Activated naive CD4-positive, alpha-beta T cell treated with Interleukin-2 at 50 U/mL for 16 hours (primary cell): Measurements from ENCODE around the gene FURIN.
"Not testable (repeated sequence)": the region's sequence is repeated elsewhere in the genome, so short reads cannot be mapped to it uniquely, and the experiment has no call there.

Experiments used
- DNase-seq: peaks from one replicate; pipeline ENCODE4 v3.0.0-alpha.2; 2020

The FURIN gene

DNA sequence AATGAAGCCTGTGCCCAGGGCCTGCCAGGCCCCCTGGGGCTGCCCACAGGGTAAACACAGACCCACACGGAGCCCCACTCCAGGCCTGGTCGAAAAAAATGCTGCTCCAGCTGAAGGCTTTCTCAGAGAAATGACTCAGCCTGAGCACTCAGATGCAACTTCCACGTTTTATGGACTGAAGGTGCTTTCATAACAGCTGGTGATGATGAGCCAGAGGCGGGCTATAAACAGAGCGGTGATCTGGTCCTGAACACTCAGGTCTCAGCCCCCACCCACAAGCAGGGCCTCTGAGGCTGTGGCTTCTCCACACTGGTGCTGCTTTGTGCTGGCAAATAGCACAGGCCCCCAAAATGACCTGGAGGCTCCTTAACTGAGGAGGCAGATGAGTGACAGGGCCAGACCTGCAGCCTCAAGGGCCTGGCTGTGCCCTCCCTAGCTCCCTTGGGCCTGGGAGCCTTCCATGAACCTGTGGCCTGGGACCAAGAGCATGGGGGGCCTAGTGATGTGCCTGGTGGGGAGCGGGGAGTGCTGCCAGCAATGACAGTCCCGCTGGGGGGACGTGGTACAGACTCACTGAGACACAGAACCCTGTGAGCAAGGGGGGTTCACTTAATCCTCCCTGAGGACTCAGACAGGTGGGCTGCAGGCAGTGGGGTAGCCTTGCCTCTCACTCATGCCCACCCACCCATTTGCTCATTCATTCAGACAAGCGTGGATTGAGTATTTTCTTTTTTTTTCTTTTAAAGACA lies 23.0 kb upstream of the FURIN start:
- peak; percentile 65 for DNase-seq

DNA sequence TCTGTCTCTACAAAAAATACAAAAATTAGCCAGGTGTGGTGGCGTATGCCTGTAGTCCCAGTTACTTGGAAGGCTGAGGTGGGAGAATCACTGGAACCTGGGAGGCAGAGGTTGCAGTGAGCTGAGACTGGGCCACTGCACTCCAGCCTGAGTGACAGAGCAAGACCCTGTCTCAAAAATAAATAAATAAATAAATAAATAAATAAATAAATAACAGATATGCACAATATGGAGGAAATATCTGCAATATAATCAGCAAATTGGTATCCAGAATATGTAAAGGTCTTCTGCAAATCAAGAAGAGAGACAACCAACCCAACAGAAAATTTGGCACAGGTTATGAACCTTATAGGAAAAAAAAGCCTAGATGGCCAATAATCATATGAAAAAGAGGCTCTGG lies 19.0 kb upstream of the FURIN start:
- DNase-seq, result not testable (repeated sequence)

DNA sequence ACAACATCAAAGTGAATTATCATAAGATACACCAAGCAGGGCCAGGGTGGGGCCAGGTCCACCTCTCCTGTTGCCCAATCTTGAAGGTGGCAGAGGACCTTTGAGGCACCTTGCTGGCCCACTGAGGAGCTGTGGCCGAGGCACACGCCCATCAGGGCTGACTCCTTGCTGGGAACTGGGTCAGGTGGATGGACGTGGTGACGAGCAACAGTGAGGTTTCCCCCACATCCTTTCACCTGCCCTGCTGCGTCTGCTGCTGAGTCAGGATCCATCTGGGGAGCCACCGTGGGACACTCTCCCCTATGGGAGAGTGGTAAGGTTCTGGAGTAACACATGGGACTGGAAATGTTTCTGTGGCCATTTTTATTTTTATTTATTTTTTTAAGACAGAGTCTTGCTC lies 17.3 kb upstream of the FURIN start:
- DNase-seq, result peak; percentile 40

DNA sequence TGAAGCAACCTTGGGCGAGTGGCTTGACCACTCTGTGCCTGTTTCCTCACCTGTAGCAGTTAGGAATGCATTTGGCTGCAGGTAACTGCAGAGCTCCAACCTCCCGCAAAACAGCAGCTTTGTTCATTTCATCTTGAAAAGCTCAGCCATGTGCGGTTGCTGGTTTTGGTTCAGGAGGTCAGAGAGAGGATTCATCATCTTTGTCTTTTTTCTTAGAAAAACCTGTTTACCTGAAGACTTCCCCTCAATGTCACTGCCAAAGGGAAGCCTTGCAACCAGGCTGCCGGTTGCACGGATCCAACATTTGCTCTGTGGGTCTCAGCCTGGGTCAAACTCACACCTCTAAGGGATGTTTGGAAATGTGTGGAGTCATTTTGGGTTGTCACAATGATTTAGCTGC lies 16.4 kb upstream of the FURIN start:
- DNase-seq, result no peak

DNA sequence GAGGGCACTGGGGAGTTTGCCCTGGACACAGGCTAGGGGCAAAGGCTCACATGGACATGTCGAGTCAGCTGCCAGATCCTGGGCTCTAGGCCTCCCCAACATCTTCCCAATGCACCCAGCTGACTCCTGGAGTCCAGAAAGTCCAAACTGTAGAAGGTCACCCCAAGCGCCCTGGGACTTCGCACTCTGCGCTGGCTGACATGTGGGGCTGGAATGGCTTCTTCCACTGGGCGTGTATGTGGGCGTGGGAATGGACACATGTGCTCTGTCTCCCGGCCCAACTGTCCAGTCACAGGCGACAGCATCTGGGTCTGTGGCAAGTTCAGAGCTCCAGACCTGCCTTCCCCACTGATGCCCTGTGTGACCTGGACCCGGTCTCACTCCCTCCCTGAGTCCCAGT lies 13.2 kb upstream of the FURIN start:
- DNase-seq, result no peak

DNA sequence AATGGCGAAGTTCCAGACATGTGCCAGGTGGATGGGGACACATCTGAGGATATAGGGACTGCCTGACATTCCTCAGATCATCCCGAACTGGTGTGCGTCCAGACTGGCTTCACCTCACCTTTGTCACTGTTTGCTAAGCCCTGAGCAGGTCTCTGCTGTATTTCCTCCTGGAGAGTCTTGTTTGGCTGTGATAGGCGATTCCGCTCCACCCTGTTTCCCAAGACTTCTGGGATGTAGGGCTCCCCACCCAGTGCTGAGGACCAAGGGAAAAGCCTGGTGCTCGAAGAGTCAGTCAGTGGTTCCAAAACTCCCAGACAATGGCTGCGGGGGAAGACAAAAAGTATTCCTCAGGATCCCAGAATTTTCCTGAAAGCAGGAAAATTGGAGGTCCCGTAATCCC lies 11.1 kb upstream of the FURIN start:
- no peak for DNase-seq

DNA sequence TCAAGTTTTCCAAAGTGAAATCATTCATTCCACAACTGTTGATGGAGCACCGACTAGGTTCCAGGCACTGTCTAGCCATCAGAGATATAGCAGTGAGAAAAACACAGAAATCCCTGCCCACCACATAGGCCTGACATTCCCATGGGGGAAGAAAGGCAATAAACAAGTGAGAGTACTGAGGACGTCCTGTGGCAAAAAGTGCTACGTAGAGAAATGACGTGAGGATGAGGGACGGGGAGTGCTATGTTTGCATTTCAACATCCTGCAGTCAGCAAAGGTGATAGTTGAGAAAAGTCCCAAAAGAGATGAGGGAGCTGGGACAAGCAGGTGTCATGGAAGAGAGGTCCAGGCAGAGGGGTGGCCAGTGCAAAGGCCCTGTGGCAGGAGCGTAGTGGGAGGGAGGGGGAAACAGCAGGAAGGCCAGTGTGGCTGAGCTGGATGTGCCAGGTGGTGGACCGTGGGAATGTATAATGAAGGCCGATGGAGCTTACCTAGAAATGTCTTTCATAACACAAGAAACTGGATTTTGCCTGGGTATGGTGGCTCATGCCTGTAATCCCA lies 10.4 kb upstream of the FURIN start:
- DNase-seq, result no peak

DNA sequence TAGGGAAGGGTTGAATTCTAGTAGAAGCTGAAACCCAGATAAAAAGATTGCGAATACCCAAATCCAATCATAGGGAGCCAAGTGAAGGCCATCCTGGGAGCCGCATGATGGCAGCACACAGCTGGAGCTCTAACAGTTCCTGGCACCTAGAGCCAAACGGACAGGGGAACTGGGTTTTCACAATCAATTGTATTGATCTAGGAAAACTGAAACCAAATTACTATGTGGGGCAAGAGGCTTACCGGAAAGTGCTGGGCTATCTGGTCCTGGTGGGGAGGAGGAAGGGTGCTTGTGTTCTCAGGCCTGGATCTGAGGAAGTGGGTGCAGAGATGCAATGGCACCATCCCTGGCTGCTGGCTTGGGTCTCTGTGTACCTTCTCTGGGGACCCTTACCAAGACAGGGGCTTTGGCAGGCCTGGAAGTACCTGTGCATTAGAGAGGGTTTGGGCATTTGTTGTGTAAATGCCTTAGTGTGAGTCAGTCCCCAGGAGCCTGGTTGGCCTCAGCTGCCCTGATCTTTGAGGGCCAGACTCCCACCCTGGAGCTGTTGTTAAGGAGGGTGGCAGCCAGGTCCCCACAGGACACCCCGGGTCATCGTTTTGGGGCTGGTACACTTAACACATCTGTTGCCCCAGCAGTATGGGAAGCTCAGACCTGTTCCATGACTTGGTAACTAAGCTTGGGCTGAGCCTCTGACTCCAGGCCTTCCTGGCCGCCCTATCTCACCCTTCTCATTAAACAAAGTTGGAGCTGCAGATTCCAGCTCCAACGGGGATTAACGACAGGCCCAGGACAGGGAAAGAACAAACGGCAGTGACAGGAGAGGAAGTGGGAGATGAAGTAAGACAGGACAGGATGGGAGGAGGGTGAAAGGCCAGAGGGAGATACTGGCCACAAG lies 8.9 kb upstream of the FURIN start:
- DNase-seq, result no peak

DNA sequence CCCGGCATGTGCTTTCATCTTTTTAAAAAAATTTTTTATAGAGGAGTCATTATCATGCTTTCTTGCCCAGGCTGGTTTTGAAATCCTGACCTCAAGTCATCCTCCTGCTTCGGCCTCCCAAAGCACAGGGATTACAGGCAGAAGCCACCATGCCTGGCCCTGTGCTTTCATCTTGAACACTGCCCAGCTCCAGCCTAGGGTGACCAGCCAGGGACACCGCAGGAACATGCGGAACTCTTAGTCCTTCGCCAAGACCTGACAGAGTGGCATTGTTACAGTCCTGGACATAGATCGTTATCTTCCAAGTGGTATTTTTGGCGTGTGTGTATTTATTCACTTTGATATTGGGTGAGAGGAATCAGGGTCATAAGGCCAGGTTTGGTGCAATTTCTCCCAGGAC lies 7.9 kb upstream of the FURIN start:
- no peak for DNase-seq

DNA sequence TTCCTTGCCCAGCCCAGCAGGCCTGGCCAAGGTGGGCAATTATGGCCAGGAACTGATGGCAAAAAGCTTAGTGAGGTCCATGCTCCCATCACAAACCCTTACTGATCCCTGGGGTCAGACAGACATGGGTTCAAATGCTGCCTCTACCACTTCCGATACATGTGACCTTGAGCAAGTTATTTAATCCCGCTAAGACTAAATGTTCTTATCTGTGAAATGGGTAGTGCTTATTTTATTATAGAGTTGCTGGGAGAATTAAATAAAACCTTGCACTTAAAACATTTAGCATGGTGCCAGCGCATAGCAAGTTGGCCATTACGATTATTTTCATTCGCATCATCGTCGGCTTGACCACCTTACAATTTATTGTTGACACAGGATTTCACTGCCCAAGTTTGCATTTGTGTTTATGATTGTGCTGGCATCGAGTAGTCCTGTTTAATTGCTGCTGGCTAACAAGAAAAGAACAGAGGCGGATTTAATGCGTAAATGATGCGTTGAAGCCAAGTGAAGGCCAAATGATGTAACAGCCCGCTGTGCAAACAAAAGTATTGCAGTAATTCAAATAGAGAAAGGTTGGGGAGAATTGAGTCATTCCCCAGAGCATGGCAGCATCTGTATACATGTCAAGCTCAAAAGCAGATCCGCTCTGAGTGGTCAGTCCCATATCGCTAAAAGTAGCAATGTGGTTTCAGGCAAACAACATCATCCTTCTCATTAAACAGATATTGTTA lies 7.3 kb upstream of the FURIN start:
- no peak for DNase-seq

DNA sequence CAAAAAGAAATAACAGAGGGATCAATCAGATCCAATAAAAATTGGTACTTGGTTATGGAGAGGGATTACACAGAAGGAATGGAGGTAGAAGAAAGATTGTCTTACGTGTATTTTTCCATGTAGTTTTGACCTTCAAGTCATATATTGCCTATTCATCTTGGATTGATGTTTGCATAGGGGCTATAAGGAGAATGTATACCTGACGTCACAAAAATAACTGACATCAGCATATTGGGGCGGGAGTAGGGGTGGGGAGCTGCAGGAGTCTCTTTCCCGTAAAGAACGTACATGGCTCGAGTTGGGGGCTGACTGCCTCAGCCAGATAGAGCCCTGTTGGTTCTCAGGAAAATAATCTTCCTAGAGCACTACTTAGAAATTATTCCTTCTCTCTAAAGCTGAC lies 5.9 kb upstream of the FURIN start:
- no peak for DNase-seq

DNA sequence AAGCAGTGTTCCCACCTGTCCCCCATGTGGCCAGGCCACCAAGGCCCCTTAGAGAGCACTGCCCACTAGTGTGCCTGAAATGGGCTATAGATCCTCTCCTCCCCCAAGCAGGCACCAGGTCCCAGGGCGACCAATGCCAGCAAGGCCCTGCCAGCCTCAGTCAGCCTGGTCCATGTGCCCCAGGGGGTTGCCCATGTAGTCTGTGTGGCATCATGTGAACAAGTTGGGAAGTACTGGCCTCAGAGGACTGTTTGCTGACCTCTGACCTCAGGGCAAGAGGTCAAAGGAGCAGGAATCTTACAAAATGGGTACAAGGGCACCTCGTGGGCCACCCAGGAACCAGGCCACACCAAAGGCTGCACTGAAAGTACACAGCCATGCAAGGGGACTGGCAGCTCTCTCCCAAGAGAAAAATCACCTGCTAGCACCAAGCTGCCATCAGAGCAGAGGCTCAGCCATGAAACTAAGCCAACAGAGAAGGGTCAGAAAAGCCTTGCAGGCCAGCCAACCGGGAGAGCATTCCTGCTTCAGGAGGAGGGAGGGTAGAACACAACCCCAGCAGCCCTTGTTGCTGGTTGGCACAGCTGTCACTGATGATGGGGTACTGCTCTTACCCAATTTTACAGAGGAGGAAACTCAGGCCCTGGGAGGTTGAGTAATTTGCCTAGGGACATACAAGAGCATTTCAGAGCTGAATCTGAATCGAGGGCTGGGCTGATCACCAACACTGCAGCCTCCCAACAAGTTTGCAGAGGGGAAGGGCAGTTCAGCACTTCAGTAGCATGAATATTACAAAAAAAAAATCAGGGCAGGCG lies 5.2 kb upstream of the FURIN start:
- no peak for DNase-seq

DNA sequence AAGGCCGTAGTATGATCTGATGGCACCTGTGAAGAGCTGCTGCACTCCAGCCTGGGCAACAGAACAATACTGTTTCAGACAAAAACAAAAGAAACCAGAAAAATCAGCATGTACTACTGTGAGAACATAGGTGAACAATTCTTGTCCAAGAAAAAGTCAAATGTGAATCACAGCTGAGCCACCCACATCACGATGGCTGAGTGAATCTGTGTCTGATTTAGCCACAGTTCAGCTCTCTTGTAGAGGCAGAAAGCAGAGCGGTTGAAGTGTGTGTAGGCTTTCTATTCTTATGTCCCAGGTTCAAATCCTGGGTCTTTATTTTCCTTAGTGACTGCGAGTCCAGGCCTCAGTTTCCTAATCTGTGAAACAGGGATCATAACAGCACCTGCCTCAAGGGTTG lies 4.4 kb upstream of the FURIN start:
- no peak for DNase-seq

DNA sequence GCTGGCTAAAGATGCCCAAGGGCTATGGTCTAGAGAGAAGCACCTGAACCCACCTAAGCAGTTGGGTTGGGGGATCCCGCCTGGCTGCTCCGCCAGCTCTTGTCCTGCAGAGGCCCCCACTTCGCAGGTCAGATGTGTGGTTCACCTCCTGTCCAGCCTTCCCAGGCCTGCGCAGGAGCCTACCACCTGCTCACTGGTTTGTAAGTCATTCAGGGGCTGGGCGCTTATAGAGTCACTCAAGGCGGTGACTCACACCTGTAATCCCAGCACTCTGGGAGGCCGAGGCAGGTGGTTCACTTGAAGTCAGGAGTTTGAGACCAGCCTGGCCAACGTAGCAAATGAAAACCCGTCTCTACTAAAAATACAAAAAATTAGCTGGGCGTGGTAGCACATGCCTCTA lies 3.9 kb upstream of the FURIN start:
- no peak for DNase-seq

DNA sequence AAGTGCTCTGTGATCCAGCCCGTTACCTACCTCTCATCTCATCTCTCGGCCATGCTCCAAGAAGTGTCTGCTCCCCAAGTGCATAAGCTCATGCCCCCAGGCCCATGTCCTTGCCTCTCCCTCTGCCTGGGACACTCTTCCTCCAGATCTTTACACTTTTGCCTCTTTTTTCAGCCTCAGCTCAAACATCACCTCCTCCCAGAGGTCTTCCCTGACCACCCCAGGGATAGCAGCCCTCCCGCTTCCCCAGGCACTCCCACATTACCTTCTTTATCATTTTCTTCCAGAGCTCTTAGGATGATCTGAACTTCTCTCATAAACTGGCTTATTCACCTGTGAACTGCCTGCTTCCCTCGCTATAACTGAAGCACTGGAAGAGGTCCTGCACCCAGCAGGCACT lies 2.7 kb upstream of the FURIN start:
- DNase-seq, result no peak

DNA sequence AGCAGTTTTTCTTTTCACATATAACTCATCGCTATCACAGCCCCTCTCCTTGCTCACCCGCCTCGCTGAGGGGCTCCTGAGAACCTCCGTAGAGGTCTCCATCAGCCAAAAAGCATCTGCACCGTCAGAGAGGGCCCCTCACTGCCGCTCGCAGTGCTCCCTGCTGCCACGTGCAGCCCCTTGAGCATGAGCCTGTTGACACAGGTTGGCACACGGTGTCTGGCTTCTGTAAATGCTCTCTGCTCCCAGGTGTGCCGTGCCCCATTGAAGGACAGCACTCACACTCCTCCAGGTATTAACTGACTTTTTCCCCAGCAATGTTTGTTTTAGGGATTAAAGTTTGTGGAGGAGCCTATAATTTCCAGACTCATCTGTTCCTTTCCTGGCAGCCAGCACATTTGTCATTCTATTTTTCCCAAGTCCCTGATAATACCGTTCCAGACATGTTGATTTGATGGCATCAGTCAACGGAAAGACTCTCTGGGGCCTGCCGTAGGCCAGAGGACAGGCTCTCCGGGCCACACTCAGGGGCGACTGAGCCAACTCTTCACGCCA lies 2.1 kb upstream of the FURIN start:
- no peak for DNase-seq

DNA sequence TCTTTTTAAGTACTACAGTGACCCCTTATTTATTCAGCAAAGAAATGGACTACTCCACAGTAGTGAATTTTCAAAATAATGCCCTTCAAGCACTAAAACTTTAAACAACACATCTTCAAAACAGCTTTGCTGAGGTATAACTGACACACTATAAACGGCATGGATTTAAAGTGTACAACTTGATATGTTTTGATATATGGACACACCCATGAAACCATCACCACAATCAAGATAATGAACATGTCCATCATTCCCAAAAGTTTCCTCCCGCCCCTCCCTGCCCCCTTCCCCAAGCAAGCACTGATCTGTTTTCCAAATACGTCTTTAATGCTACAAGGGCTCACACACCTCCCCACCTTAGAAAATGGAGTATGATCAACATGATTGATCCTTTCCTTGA lies 1.6 kb upstream of the FURIN start:
- DNase-seq, result no peak

DNA sequence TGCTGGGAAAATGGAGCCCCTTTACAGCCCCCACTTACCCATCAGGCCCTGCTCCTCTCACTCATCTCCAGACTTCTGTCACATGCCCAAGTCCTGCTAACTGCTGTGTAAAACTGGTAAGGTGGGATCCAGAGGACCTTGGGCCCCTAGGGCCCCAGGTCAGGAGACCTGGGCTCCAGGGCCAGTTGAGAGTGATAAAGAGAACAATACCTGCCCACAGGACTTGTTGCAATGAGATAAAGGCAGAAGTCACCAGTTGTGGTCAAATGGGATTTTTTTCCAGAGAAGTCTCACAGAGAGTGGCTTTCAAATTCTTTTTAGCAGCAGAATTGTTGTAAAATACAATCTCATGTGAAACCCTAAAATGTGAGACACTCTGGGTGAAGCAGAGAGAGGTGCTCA lies 753 bp downstream of the FURIN start:
- no peak for DNase-seq

DNA sequence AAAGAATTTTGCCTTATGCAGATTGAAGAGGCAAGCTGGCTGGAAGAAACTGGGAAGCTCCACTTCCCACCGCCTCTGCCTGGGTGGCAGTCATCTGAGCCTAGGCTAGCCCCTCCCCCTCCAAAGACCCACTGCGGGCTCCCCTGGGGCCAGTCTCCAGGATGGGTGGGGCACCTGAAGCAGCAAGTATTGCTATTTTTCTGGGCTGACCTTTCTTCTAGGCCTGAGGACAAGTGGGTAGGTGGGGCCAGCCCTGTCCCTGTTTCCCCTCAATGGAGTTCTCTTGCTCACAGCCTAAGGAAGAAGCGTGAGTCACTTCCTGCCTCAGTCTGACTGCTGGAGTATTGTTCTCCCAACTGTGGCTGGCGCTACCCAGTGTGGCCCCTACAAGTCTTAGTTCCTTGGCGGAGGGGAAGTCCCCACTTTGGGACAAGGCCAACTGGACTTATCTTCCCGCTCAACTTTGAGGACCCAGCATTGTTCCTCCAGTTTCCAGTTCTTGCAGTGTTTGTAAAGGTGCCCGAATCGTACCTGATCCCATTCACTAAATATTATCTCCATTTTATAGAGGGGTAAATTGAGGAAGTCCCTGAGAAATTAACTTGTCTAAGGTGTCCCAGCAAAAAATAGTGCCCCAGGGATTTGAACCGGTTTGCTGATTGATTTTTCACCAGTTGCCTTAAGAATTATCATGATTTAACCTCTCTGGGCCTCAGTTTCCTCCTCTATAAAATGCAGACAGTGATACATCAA lies 1.4 kb downstream of the FURIN start:
- peak; percentile 41 for DNase-seq

DNA sequence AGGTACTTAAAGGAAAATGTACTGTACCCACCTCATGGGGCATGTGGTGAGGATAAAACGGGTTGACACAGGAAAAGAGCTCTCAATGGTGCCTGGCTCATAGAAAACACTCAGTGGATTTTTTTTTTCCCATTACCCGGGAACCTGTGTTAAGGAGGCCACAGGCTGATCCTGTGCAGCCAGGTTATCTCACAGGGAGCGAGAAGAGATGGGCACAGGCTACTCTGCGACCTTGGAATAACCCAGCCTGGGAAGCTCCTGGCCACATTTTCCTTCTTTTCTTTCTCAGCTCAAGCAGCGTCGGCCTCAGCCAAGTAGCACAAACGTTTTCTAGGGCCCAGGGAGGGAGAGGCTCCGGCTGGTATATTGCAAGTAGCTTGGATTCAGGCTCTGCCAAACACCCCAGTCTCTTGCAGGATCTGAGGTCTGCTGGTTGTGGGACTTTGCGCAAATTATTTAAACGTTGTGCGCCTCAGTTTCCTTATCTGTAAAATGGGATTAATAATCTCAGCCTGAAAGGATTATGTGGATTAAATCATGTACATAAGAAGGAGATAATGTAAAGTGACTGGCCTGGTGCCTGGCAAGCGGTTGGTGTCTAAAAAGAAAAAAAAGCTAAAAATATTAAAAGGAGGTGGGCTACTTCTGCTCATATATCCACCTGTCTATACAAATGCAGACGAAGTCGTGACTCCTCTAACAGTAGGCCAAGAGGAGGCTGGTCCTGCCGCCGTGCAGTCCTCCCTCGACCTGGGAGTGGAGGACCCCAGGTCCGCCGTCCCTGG lies 2.2 kb downstream of the FURIN start:
- no peak for DNase-seq
